GM18505 (cell line): Measurements from ENCODE around the gene PIGZ.

ENCODE experiments used
- ATAC-seq: cut with Tn5 transposase; IDR thresholded peaks from one replicate; pipeline ENCODE4 v1.9.1; 2021; ENCODE audit not compliant: unreplicated experiment
- POLR2A ChIP-seq: IDR thresholded peaks from 4 replicates; pipeline ENCODE4 v1.6.1; 2011; ENCODE audit warnings: borderline replicate concordance; ENCODE audit not compliant: insufficient read depth, insufficient read length; ENCODE audit errors: extremely low read depth

The PIGZ gene

DNA sequence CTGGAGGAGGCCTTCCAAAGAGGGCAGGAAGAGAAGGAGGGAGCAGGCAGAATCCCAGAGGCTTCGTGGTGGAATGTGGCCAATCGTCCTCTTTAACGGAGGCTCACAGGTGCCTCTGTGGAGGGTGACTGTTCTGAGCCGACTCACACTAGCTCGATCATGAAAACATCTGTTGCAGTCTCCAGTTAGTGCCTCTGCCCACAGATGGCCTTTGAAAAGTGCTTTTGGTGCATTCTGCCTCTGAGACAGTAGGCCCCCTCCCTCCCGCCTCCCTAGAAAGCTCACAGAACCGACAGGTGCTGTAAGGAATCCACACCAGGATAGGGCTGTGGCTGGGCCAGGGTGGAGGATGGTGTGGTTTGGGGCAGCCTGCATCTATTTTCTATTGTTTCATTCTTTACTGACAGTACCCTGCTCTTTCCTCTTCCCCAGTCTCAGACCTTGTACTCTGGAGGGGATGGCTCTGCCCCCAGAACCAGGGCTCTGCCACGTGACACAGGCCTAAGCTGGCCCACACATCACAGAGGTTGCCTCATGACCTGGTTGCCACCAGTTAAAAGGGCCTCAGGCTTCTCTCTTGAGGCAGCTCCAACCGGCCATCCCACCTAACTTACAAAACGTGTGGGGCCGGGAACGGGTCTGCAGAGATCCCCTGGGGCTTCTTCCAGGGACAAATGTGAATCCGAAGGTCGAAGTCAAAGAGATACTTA lies 27.2 kb upstream of the PIGZ start:
- no peak for TF ChIP-seq POLR2A
- no peak for ATAC-seq

DNA sequence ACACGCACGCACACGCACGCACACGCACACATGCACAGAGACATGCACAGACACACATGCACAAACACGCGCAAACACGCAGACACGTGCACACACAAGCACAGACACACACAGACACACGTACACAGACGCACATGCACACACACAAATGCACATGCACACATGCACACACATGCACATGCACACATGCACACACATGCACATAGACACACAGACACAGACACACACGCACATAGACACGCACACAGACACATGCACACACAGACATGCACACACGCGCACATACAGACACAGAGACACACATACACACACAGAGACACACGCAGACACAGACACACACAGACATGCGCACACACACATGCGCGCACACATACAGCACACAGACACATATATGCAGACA lies 26.4 kb upstream of the PIGZ start:
- ATAC-seq = no peak

DNA sequence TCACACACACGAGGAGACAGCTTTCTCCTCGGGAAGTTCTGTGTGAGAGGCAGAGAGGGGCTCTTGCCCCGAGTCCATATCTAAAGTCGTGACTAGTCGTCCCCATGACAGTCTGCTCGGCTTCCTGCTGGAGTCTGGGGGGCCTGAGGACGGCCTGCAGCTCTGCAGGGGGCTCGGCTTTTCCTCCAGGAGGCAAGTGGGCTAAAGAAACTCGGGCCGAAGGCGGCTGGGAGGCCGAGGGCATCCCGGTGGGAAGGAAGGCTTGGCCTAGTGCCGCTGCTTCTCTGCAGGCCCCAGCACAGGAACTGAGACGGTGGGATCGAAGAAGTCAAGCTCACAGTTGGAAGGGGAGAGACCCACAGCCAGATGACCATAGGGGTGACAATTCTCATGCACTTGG lies 25.4 kb upstream of the PIGZ start:
- no peak for TF ChIP-seq POLR2A
- no peak for ATAC-seq

More for the DNA sequence above, 26.4 kb upstream of the PIGZ start:
- TF ChIP-seq POLR2A = no peak

DNA sequence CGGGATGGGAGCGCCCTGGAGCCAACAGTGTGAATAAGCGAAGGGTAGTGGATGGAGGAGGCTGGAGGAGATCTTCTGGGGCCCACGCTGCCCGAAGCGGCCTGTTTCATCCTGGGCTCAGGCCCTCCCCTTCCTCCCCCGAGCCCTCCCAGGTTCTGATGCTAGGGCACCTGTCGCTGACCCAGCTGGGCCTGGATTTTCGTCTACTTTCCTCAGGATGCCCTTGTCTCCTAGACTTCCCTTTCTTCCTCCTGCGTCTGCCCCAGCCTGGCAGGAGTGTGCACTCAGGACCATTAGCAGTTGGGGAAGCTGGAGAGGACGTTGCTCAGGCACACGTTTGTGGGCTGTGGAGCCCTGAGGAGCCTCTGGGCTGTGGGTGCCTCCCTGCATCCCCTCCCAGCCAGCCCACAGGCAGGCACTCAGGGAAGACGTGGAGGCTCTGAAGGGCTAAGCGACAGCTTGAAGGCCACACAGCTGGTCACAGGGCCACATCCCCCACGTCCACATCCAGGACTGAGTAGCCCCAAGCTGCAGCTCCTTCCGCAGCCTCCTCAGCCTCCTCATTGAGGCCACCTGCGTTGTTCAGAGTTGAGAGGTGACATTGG lies 23.9 kb upstream of the PIGZ start:
- ATAC-seq = no peak
- no peak for TF ChIP-seq POLR2A

DNA sequence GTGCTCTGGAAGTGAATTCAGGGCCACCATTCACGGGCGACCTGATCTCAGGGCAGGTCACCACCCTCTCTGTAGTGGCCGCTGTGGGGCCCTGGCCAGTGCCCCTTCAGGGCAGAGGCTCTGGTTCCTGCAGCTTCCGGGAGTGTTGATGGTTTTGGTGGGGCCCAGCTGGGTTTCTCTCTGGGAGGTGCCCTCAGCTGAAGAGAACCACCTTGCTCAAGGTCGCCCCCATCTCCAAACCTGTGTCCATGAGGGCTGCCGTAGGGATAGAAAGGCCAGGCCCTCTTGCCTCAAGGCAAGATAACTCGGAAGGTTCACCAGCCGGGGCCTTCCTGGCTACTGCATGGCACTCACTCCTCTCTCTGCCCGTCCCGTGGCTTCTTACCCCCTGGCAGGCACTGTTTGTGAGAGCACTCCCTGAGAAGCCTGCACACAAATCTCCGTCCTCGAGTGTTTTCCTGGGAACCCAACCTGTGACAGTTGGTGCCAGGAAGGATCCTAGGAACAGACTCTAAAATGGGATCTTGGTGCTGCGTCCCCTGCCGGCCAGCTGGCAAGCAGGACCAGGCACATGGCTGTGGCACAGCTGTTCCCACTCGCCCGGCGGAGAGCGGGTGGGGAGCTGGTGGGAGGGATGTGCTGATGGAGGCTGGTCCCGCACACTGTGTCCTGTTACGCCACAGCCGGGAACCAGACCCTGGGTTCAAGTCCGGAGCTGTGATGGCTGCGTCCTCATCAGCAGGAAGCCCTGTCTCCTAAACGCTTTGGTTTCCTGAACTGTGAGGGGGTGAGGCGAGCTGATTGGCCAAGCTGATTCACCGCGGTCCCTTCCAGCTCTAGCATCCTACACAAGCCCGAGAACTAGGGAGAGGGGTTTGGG lies 23.2 kb upstream of the PIGZ start:
- no peak for ATAC-seq
- TF ChIP-seq POLR2A = no peak

DNA sequence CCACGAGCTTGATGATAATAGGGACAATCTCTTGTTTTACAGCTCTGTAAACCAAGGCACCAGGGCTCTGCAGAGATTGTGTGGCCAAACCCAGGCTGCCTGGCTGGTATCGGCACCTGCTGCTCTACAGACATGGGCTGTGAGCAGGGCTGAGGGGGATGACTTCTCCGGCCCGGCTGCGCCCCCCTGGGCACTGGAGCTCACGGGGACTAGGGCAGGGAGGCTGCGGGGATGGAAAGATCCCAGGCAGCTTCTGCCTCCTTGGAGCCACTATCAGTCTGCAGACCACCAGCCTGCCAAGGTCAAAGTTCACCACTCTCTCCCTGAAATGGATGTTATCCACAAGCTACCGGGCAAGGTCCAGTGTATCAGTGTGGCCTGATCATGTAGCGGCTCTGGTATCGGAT lies 22.0 kb upstream of the PIGZ start:
- no peak for TF ChIP-seq POLR2A
- no peak for ATAC-seq

DNA sequence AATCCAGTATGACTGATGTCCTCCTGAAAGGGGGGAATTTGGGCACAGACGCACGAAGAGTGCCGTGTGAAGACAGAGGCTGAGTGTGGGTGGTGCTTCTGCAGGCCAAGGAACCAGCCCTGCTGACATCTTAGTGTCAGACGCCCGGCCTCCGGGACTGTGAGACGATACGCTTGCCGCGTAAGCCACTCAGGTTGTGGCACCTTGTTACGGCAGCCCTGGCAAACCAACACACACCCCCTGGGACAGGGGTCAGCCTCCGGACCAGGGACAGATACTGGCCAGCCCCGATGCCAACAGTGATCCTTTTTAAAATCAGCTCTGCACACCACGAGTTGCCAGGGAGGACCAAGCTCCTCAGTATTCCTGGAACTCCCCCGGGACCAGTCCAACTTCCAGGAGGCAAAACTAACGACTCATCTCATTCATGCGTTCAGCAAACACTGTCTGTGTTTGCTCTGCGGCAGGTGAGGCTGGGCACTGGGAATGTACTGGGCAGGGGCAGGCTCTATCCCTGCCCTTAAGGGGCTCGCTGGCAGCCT lies 21.2 kb upstream of the PIGZ start:
- TF ChIP-seq POLR2A = no peak
- no peak for ATAC-seq

DNA sequence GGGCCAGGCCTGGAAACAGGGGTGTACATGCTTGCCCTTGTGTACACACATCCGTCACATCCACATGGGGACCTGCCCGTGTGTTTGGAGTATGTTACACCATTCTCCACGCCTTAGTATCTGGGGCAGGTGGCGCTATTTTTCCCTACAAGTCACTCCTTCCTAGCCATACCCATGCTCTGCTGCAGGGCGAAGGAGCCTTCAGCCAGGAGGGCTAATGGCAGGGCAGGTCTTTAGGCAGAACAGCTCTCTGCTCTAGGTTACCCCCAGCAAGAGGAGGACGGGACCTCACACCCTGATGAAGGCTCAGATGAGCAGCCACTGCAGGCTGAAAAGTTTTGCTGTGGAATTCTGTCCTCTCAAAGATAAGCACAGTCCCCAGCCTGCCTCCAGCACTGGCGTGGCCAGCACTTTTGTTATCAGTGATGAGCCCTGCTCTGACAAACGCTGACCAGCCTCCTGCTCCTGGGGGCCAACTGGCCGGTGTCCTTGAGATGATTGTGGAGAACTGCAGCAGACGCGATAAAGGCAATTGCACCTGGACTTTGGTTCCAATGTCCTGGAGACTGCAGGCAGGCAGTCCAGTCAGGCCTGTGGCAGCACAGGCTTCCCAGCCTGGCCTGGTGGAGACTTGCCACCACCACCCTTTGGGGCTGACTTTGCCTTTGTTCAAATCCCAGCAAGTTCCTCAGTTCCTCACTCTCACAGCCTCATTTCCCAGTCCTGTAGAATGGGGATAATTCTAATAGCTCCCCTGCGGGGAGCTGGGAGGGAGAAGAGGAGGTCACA lies 19.8 kb upstream of the PIGZ start:
- no peak for ATAC-seq
- no peak for TF ChIP-seq POLR2A

DNA sequence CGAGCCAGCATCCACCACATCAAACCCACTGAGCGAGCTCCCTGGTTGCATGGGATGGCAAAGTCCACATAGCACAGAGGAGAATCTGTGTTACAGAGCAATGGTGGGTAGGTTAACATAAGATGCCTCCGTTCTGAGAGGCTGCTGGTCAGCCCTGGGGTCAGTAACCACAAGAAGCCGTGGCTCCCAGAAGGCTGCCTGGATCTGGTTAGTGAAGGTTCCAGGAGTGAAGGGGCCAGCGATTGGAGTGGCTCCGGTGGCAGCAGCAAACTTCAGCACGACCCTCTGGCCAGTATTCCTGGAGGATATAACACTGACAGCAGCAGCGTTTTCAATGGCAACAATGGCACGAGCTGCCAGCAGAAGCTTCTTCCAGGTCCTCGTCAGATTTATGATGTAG lies 18.4 kb upstream of the PIGZ start:
- no peak for TF ChIP-seq POLR2A
- no peak for ATAC-seq

DNA sequence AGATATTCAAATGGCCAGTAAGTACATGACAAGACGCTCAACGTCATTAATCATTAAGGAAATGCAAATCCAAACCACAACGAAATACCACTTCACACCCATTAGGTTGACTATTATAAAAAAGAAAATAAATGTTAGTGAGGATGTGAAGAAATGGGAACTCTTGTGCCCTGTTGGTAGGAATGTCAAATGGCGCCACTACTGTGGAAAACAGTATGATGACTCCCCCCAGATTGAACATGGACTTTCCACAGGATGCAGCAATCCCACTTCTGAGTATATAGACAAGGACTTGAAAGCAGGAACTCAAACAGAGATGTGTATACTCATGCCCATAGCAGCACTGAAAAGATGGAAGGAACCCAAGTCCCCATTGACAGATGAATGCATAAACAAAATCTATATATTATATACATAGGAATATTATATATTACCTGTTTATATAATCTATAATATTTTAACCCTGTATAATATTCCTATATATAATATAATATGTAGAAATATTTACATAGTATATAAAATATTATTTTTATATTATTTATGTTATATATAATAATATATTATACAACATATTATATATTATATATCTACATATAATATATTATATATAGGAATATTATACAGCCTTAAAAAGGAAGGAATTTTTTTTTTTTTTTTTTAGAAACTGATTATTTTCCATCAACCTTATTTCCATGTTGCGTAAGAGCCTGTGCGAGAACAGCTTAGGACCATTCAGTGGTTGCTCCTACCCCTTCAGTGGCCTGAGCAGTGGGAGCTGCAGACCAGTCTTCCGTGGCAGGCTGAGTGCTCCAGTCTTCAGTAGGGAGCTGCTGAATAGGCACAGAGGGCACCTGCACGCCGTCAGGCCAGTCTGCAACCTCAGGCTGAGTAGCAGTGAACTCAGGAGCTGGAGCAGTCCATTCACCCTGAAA lies 17.6 kb upstream of the PIGZ start:
- no peak for ATAC-seq
- no peak for TF ChIP-seq POLR2A

DNA sequence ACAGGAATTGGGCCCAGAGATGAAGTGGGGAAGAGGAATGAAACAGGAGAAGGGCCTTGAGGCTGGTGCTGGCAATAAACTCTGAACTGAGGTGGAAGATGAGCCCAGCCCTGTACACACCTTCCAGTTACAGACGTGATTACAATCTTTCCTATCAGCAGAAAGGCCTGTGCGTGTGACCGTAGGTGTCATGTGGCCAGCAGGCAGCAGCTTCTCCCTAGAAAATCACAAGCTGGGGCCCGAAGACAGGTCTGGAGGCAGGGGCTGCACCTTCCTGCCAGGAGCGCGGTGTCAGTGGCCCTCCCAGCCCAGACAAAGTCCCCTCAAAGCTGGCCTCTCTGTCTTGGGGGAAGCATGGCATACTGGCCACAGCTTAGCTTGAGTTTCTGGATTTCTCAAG lies 16.7 kb upstream of the PIGZ start:
- TF ChIP-seq POLR2A = no peak
- no peak for ATAC-seq

DNA sequence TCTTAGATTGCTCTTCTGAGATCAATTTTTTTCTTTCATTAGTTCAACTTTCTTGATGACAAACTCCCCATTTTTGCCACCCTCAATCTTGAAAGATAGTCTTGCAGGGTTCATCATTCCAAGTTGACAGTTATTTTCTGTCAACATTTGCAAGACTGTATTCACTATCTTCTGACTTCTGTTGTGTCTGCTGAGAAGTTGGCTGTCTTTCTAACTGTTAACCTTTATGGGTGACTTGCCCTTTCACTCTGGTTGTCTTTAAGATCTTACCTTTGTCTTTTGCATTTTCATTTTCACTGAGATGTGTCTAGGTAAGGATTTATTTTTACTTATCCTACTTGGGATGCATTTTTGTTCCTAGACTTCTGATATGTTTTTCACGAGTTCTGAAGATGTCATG lies 14.6 kb upstream of the PIGZ start:
- TF ChIP-seq POLR2A = no peak
- ATAC-seq = no peak

DNA sequence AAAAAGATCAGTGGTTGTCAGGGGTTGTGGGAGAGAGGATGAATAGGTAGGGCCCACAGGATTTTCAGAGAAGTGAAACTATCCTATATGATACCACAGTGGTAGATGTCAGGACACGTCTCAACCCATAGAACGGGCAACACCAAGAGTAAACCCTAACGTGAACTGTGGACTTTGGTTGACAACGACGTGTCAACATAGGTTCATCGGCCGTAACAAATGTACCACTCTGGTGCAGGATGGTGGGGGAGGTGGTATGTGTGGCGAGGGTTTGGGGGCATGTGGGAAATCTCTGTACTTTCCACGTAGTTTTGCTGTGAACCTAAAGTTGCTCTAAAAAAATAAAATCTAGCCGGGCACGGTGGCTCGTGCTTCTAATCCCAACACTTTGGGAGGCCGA lies 13.0 kb upstream of the PIGZ start:
- no peak for ATAC-seq
- no peak for TF ChIP-seq POLR2A

DNA sequence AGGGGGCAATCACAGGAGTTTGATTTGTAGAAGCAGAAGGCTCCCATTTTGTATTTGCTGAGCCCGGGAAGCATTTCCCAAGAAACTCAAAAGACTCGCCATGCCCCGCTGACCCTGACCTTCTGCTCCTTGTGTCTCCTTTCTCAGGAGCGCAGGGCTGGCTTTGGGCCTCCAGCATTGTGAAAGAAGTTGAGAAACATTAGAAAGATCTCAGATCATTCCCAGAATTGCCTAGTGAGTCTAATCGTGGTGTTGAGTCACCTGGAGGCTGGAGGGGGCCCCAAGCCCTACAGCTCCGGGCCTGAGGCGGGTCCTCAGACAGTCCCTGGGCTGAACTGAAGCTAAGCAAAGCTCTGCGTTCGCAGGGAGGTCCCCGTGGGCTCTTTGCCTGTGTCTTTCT lies 10.9 kb upstream of the PIGZ start:
- TF ChIP-seq POLR2A = no peak
- ATAC-seq = no peak
